GM10266 (cell line): ENCODE measurements around the gene TBC1D2B.

ENCODE experiments used
- DNase-seq: peaks from one replicate; pipeline ENCODE4 v3.0.0; 2012; ENCODE audit errors: extremely low spot score
- CTCF ChIP-seq: IDR thresholded peaks from 2 replicates; pipeline ENCODE4 v1.5.1; 2012; ENCODE audit warnings: mild to moderate bottlenecking, low read depth; ENCODE audit not compliant: control insufficient read depth, insufficient read depth; ENCODE audit errors: missing control alignments

TBC1D2B gene

GRCh38 chr15:78077053-78077870 lies at the start of gene TBC1D2B:
Gene TBC1D2B, minus strand, starts transcription at chr15:78077711. Its CDS starts 59 bp downstream, at chr15:78077652.
- peak; percentile 7 for TF ChIP-seq CTCF
- DNase-seq: peak; percentile 80

DNA sequence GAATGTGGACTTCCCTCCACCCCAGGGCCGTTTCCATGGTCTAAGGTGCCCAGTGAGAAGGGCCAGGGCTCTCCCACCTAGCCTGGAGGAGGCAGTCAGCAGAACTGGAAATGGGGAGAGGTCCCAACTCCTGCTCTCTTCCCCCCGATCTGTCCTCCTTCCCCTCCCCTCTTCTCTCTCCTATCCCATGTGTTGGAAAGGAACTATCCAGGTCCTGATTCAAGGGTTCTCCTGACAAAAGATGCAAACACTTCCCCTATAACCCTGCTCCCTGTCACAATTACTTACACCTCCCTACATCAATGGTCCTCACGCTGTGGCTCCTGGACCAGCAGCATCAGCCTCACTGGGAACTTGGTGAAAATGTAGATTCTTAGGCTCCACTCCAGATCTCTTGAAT lies 47.8 kb upstream of the TBC1D2B start:
- no peak for DNase-seq
- TF ChIP-seq CTCF: no peak

DNA sequence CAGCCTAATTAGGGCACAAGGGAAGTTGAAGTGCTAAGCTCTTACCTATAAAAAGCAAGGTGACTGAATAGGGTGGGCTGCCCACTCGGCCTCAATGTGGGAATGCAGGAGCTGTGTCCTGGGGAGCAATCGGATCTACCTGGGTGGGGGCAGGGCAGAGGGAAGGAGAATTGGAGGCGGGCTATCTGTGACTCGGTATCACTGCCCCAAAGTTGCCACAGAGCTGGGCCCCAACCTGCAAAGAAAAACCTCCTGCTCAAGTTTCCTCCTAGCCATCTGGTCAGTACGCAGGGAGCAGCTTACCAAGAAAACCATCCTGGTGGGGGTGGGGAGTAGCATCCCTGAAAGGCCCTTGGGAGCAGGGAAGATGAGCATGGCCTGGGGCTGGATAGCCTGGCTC lies 43.0 kb upstream of the TBC1D2B start:
- DNase-seq: no peak
- TF ChIP-seq CTCF: no peak

- TF ChIP-seq CTCF: no peak
- no peak for DNase-seq
Measured at GRCh38 chr15:78112551-78112950, 35.0 kb upstream of the TBC1D2B start.

DNA sequence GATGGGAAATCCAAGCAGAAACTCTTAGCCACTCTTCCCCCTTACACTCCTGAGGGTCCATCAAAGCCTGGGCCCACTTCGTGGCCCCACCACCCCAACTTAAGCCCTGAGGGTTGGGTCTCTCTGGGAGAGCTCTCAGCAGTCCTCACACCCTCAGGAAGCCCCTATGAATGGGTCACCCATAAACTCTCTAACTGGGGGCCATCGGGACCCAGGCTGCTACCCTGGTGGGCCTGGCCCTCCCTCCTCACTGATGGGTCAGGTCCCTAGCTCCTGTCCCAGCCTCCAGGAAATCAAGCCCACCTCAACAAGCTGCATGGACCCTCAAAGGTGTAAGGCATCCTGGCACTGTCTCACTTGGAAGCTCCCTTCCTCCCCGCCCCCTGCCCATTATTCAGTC lies 34.3 kb upstream of the TBC1D2B start:
- DNase-seq: no peak
- TF ChIP-seq CTCF: no peak

- no peak for DNase-seq
- TF ChIP-seq CTCF: no peak
Measured at GRCh38 chr15:78110916-78111475, 33.5 kb upstream of the TBC1D2B start.

DNA sequence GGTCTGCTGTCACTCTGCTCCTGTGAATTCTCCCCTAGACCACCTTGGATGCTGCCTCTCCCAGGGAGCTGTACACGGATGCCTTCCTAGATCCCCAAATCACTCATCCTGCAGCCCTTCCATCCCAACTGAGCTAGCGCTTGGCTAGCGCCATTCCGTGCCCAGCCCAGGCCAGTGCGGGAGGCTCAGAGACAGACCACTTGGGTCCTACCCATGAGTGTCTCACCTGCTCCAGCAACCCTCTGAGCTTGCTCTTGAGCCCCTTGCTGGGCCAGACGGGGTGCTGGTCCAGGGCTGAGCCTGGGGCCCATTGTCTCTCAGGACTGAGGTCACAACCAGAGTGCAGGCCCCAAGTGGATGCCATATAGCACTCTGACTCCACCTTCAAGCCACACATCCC lies 32.6 kb upstream of the TBC1D2B start:
- TF ChIP-seq CTCF: no peak
- no peak for DNase-seq
